Uterus (tissue), 4 donors: ENCODE measurements around the gene ZNF10. TPM values are rescaled to one million over a fixed set of nuclear protein-coding genes. Genes with fewer than 3 reads are reported as not detected.

Experiments used
- DNase-seq, 2 donors: peaks; one replicate each; pipeline ENCODE4 v3.0.0-alpha.2; 2019 to 2020
- H3K27ac ChIP-seq, 2 donors: fragments of 200-600 bp; sonication (generic); 1 replicate in 1 of 2; 2 replicates in 1 of 2; pipeline ENCODE4 v1.5.1; 2016 to 2018
- H3K27me3 ChIP-seq, 2 donors: fragments of 200-600 bp; sonication (generic); one replicate each; pipeline ENCODE4 v1.5.1; 2018 to 2019; ENCODE audit warnings: control low read depth in 1 of 2
- H3K36me3 ChIP-seq, 2 donors: fragments of 200-600 bp; sonication (generic); one replicate each; pipeline ENCODE4 v1.5.1; 2019; ENCODE audit warnings: control low read depth in 1 of 2
- H3K4me1 ChIP-seq, 2 donors: fragments of 200-600 bp; sonication (generic); one replicate each; pipeline ENCODE4 v1.5.1; 2018 to 2019; ENCODE audit warnings: control low read depth in 1 of 2
- H3K4me3 ChIP-seq, 2 donors: fragments of 200-600 bp; sonication (generic); 1 replicate in 1 of 2; 2 replicates in 1 of 2; pipeline ENCODE4 v1.5.1; 2018 to 2019; ENCODE audit warnings: mild to moderate bottlenecking in 1 of 2
- H3K9me3 ChIP-seq, 2 donors: fragments of 200-600 bp; sonication (generic); one replicate each; pipeline ENCODE4 v1.5.1; 2019; ENCODE audit warnings: control low read depth in 1 of 2
- CTCF ChIP-seq, 4 experiments: fragments of 200-600 bp in 2 of 4; fragments of 450-650 bp in 2 of 4; sonication (generic) in 2 of 4; IDR thresholded peaks; one replicate each; pipeline ENCODE4 v1.5.1; 2016 to 2019; ENCODE audit warnings: antibody characterized with exemption in 4 of 4, mild to moderate bottlenecking in 2 of 4, moderate library complexity in 1 of 4
- POLR2A ChIP-seq, 2 donors: fragments of 450-650 bp; IDR thresholded peaks; one replicate each; pipeline ENCODE4 v1.6.1; 2016; ENCODE audit warnings: antibody characterized with exemption in 2 of 2, mild to moderate bottlenecking in 1 of 2, moderate library complexity in 1 of 2
- intact Hi-C: fragments of 100-400 bp; cut with DNase I; formaldehyde crosslinking; loops from one replicate; pipeline ENCODE4 v1.15.1; 2023; ENCODE audit warnings: low total_unique reads
- total RNA-seq, 4 donors: library from RNA; depleted of rRNA in 3 of 4; stranded (reverse); fragments of >200 nt in 3 of 4; gene quantifications; one replicate each; pipeline versions ENCODE4 v1.1.0 to v1.2.4, GENCODE V29; 2014 to 2023
- donor health status: DM: yes; HTN: yes; CAD: no.

ZNF10 gene
- total RNA-seq, 4 donors from 2014 or later: 17.9 to 35.9 (median 20.6) TPM

- no peaks in the 10 kb centered on the region for H3K36me3 ChIP-seq
- no peaks in the 10 kb centered on the region for H3K4me1 ChIP-seq
- no peak overlapping the region for H3K27ac ChIP-seq
- H3K4me3 ChIP-seq: no peak overlapping the region
- TF ChIP-seq POLR2A (IDR thresholded peaks at IDR 0.05) (no peak), CTCF (IDR thresholded peaks at IDR 0.05) (no peak)
- H3K9me3 ChIP-seq: peaks cover 11 to 95% of the 10 kb centered on the region in 2 donors
- no peaks in the 10 kb centered on the region for H3K27me3 ChIP-seq
- intact Hi-C loops: no loop called here
- no peak for DNase-seq
These were observed 76.0 kb downstream of the ZNF10 start for GRCh38 chr12:133206390-133206789.

Other genes with a start within 250 kb of the ZNF10 start
- 10 to 100 TPM in 3 of 4 donors, 1 to 10 TPM in 1; 6.1 to 54.0 (median 21.5) TPM for gene CHFR, start 243.0 kb upstream of the ZNF10 start, total RNA-seq
- gene ZNF605, start 174.3 kb upstream of the ZNF10 start, total RNA-seq: 10 to 100 TPM in 3 of 4 donors, 1 to 10 TPM in 1; 3.8 to 23.6 (median 16.7) TPM
- gene ZNF26, start 144.3 kb upstream of the ZNF10 start, total RNA-seq: 10 to 100 TPM in 3 of 4 donors, 1 to 10 TPM in 1; 7.2 to 38.7 (median 17.7) TPM
- 100 to 1,000 TPM in 1 of 4 donors, 10 to 100 TPM in 3; 29.7 to 452 (median 75.6) TPM for gene ZNF84, start 93.1 kb upstream of the ZNF10 start, total RNA-seq
- gene ZNF140, start 49.7 kb upstream of the ZNF10 start, total RNA-seq: 10 to 100 TPM in 3 of 4 donors, 1 to 10 TPM in 1; 3.6 to 53.8 (median 19.6) TPM
- 1 to 10 TPM; 4.1 to 9.8 (median 6.8) TPM for gene ZNF891, start 353 bp upstream of the ZNF10 start, total RNA-seq
- 10 to 100 TPM in 3 of 4 donors, 1 to 10 TPM in 1; 2.1 to 80.9 (median 23.8) TPM for gene ZNF268, start 50.9 kb downstream of the ZNF10 start, total RNA-seq
- under 1 TPM in 1 of 4 donors, not detected in 3; 0.28 TPM for gene ANHX, start 105.2 kb downstream of the ZNF10 start, total RNA-seq